Measurements from ENCODE around the gene TRIM50.
"Not testable (repeated sequence)": the region's sequence is repeated elsewhere in the genome, so short reads cannot be mapped to it uniquely, and the experiment has no call there.

The TRIM50 gene

GRCh38 chr7:73327922-73328321 is at the start of gene TRIM50, which contains the start of gene FKBP6:
TRIM50 (minus strand) TSS chr7:73328082; CDS start chr7:73324787, 3,295 bp downstream.
FKBP6 (plus strand) TSS chr7:73328161; CDS start chr7:73328429, 268 bp downstream.
- peaks cover 15% of the 10 kb centered on the region for H3K4me1 Mint-ChIP-seq
- H3K9me3 Mint-ChIP-seq; H3K4me3 Mint-ChIP-seq; DNase-seq (ENCODE audit: low spot score in 2 of 2); ATAC-seq; H3K27ac Mint-ChIP-seq; H3K36me3 Mint-ChIP-seq: not testable (repeated sequence)

- Mint-ChIP-seq H3K36me3 (no peaks in the 10 kb centered on the region), H3K4me1 (no peaks in the 10 kb centered on the region), H3K4me3 (no peak overlapping the region), H3K27ac (no peak overlapping the region), H3K9me3 (no peaks in the 10 kb centered on the region)
- ATAC-seq (no peak), DNase-seq (ENCODE audit: low spot score in 2 of 2) (no peak)
Observed at GRCh38 chr7:73376671-73377412, 49.0 kb upstream of the TRIM50 start.

- DNase-seq (ENCODE audit: low spot score in 2 of 2); H3K4me3 Mint-ChIP-seq; H3K27ac Mint-ChIP-seq; H3K4me1 Mint-ChIP-seq; H3K9me3 Mint-ChIP-seq; H3K36me3 Mint-ChIP-seq; ATAC-seq: not testable (repeated sequence)
Observed at GRCh38 chr7:73376262-73376661, 48.4 kb upstream of the TRIM50 start.

GRCh38 chr7:73373741-73374140 is 45.9 kb upstream of the TRIM50 start:
- H3K27ac Mint-ChIP-seq: no peak overlapping the region
- H3K9me3 Mint-ChIP-seq: no peaks in the 10 kb centered on the region
- no peaks in the 10 kb centered on the region for H3K4me1 Mint-ChIP-seq
- ATAC-seq: no peak
- no peaks in the 10 kb centered on the region for H3K36me3 Mint-ChIP-seq
- no peak overlapping the region for H3K4me3 Mint-ChIP-seq
- no peak for DNase-seq (ENCODE audit: low spot score in 2 of 2)

GRCh38 chr7:73369622-73370021 is 41.7 kb upstream of the TRIM50 start:
- H3K4me3 Mint-ChIP-seq: no peak overlapping the region
- DNase-seq (ENCODE audit: low spot score in 2 of 2): no peak
- no peaks in the 10 kb centered on the region for H3K36me3 Mint-ChIP-seq
- no peak overlapping the region for H3K27ac Mint-ChIP-seq
- no peak for ATAC-seq
- H3K9me3 Mint-ChIP-seq: no peaks in the 10 kb centered on the region
- H3K4me1 Mint-ChIP-seq: no peaks in the 10 kb centered on the region

- Mint-ChIP-seq H3K4me3 (no peak overlapping the region), H3K27ac (no peak overlapping the region)
- no peak for DNase-seq (ENCODE audit: low spot score in 2 of 2)
Observed at GRCh38 chr7:73369009-73369408, 41.1 kb upstream of the TRIM50 start.

GRCh38 chr7:73366990-73367389 is 39.1 kb upstream of the TRIM50 start:
- no peaks in the 10 kb centered on the region for H3K9me3 Mint-ChIP-seq
- no peak overlapping the region for H3K4me3 Mint-ChIP-seq
- H3K36me3 Mint-ChIP-seq: no peaks in the 10 kb centered on the region
- no peaks in the 10 kb centered on the region for H3K4me1 Mint-ChIP-seq
- ATAC-seq: no peak
- DNase-seq (ENCODE audit: low spot score in 2 of 2): no peak
- H3K27ac Mint-ChIP-seq: peak overlapping the region; percentile 58

More at GRCh38 chr7:73369009-73369408, 41.1 kb upstream of the TRIM50 start:
- no peaks in the 10 kb centered on the region for H3K4me1 Mint-ChIP-seq
- no peaks in the 10 kb centered on the region for H3K36me3 Mint-ChIP-seq
- H3K9me3 Mint-ChIP-seq: no peaks in the 10 kb centered on the region
- ATAC-seq: no peak

GRCh38 chr7:73366127-73366526 is 38.2 kb upstream of the TRIM50 start:
- Mint-ChIP-seq H3K4me3 (no peak overlapping the region), H3K36me3 (no peaks in the 10 kb centered on the region), H3K4me1 (no peaks in the 10 kb centered on the region), H3K9me3 (no peaks in the 10 kb centered on the region), H3K27ac (no peak overlapping the region)
- no peak for DNase-seq (ENCODE audit: low spot score in 2 of 2)
- ATAC-seq: no peak

GRCh38 chr7:73364006-73364728 is 36.3 kb upstream of the TRIM50 start:
- Mint-ChIP-seq H3K4me3 (no peak overlapping the region), H3K9me3 (no peaks in the 10 kb centered on the region), H3K36me3 (no peaks in the 10 kb centered on the region), H3K27ac (no peak overlapping the region), H3K4me1 (no peaks in the 10 kb centered on the region)
- ATAC-seq (no peak), DNase-seq (ENCODE audit: low spot score in 2 of 2) (no peak)

GRCh38 chr7:73363225-73364005 is 35.5 kb upstream of the TRIM50 start:
- no peak for ATAC-seq

GRCh38 chr7:73360590-73360989 is 32.7 kb upstream of the TRIM50 start:
- H3K4me1 Mint-ChIP-seq; H3K9me3 Mint-ChIP-seq; H3K27ac Mint-ChIP-seq; DNase-seq (ENCODE audit: low spot score in 2 of 2); H3K36me3 Mint-ChIP-seq; H3K4me3 Mint-ChIP-seq; ATAC-seq: not testable (repeated sequence)

More at GRCh38 chr7:73363225-73364005, 35.5 kb upstream of the TRIM50 start:
- Mint-ChIP-seq H3K36me3 (no peaks in the 10 kb centered on the region), H3K4me3 (no peak overlapping the region), H3K4me1 (no peaks in the 10 kb centered on the region), H3K27ac (no peak overlapping the region), H3K9me3 (no peaks in the 10 kb centered on the region)
- no peak for DNase-seq (ENCODE audit: low spot score in 2 of 2)

GRCh38 chr7:73359746-73360375 is 32.0 kb upstream of the TRIM50 start:
- H3K27ac Mint-ChIP-seq: no peak overlapping the region
- H3K4me1 Mint-ChIP-seq: no peaks in the 10 kb centered on the region
- H3K36me3 Mint-ChIP-seq: no peaks in the 10 kb centered on the region
- H3K9me3 Mint-ChIP-seq: no peaks in the 10 kb centered on the region
- H3K4me3 Mint-ChIP-seq: no peak overlapping the region
- ATAC-seq (no peak), DNase-seq (ENCODE audit: low spot score in 2 of 2) (no peak)

- ATAC-seq: no peak
- Mint-ChIP-seq H3K27ac (no peak overlapping the region), H3K4me3 (no peak overlapping the region), H3K36me3 (no peaks in the 10 kb centered on the region), H3K4me1 (no peaks in the 10 kb centered on the region), H3K9me3 (no peaks in the 10 kb centered on the region)
- no peak for DNase-seq (ENCODE audit: low spot score in 2 of 2)
Observed at GRCh38 chr7:73359306-73359705, 31.4 kb upstream of the TRIM50 start.

GRCh38 chr7:73358590-73359275 is 30.9 kb upstream of the TRIM50 start:
- Mint-ChIP-seq H3K4me3 (no peak overlapping the region), H3K9me3 (no peaks in the 10 kb centered on the region), H3K4me1 (no peaks in the 10 kb centered on the region), H3K27ac (no peak overlapping the region), H3K36me3 (no peaks in the 10 kb centered on the region)
- no peak for ATAC-seq
- DNase-seq (ENCODE audit: low spot score in 2 of 2): no peak
